AG09319 (cell line): ENCODE data around the gene DPP7.

ENCODE experiments used
- DNase-seq: peaks from one replicate; pipeline ENCODE4 v3.0.0-alpha.2; 2010; ENCODE audit warnings: low read depth; ENCODE audit errors: extremely low read depth
- TF ChIP-seq, protein P1 (sequence below): IDR thresholded peaks from 2 replicates; pipeline ENCODE4 v1.5.1; 2011; ENCODE audit warnings: low read depth, mild to moderate bottlenecking, inconsistent platforms, low read length, moderate library complexity

The DPP7 gene

GRCh38 chr9:137103206-137103999 lies 11.1 kb downstream of the DPP7 start:
- TF ChIP-seq, protein P1, sequence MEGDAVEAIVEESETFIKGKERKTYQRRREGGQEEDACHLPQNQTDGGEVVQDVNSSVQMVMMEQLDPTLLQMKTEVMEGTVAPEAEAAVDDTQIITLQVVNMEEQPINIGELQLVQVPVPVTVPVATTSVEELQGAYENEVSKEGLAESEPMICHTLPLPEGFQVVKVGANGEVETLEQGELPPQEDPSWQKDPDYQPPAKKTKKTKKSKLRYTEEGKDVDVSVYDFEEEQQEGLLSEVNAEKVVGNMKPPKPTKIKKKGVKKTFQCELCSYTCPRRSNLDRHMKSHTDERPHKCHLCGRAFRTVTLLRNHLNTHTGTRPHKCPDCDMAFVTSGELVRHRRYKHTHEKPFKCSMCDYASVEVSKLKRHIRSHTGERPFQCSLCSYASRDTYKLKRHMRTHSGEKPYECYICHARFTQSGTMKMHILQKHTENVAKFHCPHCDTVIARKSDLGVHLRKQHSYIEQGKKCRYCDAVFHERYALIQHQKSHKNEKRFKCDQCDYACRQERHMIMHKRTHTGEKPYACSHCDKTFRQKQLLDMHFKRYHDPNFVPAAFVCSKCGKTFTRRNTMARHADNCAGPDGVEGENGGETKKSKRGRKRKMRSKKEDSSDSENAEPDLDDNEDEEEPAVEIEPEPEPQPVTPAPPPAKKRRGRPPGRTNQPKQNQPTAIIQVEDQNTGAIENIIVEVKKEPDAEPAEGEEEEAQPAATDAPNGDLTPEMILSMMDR = no peak
- no peak for DNase-seq

DNA sequence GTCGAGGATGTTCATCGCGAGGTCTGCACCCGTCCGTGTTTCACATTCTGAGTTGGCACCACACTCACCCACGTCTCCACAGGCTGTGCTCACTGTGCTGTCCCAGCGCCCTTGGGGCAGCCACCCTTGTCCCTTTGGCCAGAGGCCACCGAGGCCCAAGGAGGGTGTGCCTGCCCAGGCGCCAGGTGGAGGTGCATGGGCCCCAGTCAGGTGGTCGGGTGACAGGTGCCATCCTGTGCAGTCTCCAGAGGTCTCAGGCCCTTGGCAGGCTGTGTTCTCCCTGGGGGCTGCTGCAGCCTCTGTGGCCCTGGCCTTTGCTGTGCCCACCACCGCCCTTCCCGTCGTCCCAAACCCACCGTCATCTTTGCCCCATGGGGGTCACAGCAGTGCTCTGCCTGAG lies 15.3 kb downstream of the DPP7 start:
- TF ChIP-seq, protein P1 = no peak
- DNase-seq = no peak

GRCh38 chr9:137097761-137098462 lies 16.6 kb downstream of the DPP7 start:
- TF ChIP-seq, protein P1 = no peak
- DNase-seq = no peak

GRCh38 chr9:137096785-137097546 lies 17.6 kb downstream of the DPP7 start:
- DNase-seq = no peak
- TF ChIP-seq, protein P1 = no peak

DNA sequence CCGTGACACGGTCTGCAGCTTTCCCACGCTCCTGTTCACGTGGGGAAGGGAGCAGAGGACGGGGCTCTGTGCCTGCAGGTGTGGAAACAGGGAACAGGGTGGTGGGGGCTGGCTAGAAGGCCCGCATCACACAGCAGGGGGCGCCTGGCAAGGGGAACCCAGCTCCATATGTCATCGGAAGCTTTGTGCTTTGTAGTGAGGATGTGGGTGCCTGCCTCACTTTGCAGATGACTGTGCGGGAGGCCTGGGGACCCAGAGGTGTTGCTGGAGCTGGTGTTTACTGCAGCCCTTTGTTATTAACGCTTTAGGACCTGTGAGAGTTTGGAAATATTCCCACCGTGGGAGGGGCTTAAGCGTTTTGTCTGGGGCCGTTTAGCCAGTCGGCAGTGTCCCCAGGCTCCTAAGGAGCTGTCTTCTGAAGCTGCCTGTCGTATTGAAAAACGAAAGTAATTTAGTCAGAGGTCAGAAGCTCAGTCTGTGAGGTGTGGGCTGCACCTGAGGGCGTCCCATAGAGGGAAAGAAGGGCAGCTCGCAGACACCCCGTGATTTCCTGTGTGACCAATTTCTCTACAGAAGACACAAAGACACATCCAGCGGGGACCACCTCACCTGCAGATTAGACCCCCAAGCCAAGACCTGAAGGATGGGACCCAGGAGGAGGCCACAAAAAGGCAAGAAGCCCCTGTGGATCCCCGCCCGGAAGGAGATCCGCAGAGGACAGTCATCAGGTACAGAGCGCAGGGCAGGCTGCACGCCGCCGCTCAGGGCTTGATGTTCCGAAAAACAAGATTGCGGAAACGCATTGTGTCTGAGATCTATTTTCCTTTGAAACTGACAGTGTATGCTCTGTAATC lies 18.6 kb downstream of the DPP7 start:
- no peak for DNase-seq

GRCh38 chr9:137089232-137089947 lies 25.1 kb downstream of the DPP7 start:
- TF ChIP-seq, protein P1 = no peak
- DNase-seq = no peak

More for the DNA sequence above, 18.6 kb downstream of the DPP7 start:
- TF ChIP-seq, protein P1 = peak; percentile 16
